A172 (cell line): ENCODE measurements around the gene SCN2A. TPM values are rescaled to one million over a fixed set of nuclear protein-coding genes. Genes with fewer than 3 reads are reported as not detected.
"Not testable (repeated sequence)": the region's sequence is repeated elsewhere in the genome, so short reads cannot be mapped to it uniquely, and the experiment has no call there.

Experiments used
- DNase-seq: peaks from one replicate; pipeline ENCODE4 v3.0.0-alpha.2; 2015; ENCODE audit warnings: low spot score
- total RNA-seq: library from RNA; depleted of rRNA; stranded (reverse); fragments of >200 nt; shearing (Covaris generic); gene quantifications from 2 replicates; pipeline ENCODE4 v1.2.3, GENCODE V29; 2014

The SCN2A gene
- total RNA-seq, 1 experiment from 2014 or later = 0.17 TPM

DNA sequence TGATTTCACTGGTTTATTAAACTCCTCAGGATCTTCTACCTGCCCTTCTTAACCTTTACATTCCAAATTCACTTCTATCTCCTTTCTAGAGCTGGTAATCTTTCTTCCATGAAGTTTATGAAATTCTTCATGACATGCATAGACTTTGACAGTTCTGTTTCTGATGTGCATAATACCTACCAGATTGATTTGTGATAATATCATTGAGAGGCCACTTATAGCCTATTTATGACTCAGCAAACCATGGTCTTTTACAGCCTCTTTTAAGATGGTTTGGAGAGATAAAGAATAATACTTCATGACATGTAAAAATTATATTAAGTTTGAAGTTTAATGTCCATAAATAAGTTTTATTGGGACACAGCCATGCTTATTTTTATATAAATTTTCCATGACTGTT, 14.0 kb downstream of the SCN2A start:
- no peak for DNase-seq

DNA sequence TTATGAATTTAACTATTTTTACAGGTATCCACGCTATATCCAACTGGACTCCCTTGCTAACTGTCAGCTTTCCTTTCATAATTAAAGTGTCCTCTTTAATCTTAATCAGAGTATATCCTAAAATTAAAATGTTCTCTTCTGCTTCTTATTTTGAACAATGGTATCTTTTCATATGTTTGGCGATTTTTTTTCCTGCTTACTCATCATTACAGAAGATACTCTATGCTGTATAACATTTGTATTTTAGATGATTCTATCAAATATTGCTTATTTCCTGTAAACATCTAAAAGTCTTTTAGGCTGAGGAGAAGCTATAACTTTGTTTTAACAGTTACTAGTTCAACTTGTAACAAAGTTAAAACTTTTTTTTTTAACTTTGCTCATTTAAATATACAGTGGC, 17.4 kb downstream of the SCN2A start:
- no peak for DNase-seq

DNA sequence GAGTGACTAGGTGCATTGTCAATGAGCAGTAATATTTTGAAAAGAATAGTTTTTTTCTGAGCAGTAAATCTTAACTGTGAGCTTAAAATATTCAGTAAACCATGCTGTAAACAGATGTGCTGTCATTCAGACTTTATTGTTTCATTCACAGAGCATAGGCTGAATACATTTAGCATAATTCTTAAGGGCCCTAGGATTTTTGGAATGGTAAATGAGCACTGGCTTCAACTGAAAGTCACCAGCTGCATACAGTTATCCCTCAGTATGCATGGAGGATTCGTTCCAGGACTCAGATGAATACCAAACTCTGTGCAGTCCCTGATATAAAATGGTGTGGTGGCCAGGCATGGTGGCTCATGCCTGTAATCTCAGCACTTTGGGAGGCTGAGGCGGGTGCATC, 21.1 kb downstream of the SCN2A start:
- DNase-seq = not testable (repeated sequence)

DNA sequence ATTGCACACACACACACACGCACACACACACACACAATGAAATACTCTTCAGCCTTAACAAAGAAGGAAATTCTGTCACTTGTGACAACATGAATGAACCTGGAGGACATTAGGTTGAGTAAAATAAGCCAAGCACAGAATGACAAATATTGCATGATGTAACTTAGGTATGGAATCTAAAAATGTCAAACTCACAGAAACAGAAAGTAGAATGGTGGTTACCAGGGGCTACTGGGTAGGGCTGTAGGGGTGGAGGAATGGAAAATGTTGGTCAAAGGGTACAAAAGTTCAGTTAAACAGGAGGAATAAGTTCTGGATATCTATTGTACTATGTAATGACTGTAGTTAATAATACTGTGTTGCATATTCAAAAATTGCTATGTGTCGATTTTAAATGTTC, 29.5 kb downstream of the SCN2A start:
- DNase-seq = no peak

DNA sequence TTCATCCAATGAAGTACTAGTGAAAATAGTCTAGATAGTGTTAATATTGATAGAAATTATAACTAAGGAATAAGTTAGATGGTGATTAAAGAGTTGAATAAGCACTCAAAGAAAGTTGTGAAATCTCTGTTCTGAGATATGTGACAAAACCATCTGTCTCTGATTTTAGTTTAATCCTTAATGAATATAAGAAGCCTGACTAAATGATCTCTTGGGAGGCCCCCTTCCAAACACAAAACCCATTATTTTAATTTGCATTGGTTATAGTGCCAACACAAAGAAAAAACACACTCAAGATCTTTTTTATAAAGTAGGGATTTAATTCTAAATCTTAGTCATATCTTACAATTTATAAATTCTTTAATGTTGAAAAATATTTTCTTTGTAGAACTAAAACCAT, 34.0 kb downstream of the SCN2A start:
- no peak for DNase-seq

DNA sequence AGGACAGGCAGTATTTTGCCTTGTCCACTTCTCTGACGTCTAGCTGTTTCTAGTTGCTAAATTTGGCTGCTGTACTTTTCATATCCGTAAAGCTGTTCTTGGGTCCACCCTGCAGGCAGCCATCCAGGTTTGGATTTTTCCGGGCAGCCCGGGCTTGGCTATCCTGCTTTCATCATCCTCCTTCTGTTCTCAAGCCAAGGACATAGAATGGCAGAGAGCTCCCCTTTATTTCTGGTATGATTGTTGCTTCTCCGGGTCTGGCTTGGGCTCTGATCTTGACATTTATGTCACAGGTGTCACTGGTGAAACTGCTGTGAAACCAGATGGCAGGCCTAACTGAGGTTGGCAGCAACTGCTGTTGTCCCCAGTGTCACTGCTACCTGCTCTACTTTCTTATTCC, 35.5 kb downstream of the SCN2A start:
- DNase-seq = no peak

DNA sequence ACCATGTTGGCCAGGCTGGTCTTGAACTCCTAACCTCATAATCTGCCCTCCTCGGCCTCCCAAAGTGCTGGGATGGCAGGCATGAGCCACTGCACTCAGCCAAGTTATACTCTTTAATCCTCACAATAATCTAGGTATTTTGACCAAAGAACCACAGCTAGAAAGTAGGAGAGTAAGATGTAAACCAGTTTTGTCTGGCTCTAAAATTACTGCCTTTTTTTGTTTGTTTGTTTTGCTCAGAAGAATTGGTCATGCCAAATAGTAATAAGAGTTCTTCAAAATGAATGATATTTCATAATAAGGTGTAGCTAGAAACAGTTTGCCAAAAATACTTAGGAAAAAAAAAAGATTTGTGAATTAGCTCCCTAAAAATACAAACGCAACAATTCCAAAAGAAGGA, 36.7 kb downstream of the SCN2A start:
- no peak for DNase-seq

DNA sequence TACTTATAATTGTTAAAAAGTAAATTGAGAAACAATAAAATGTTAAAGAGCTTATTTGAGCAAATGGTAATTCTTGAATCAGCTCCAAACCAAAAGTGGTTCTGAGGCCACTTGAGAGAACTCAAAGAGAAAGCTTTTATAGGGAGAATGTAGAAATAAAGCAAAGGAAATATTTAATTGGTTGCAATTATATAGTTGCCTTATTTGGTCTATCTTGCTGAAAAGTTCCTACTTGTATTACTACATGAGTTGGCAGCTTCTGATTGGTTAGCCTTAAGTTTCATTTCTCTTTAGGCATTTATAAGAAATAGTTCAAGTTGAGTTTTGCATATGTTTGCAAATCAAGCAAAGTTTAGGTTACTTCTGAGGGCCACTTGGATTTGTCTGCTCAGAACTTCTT, 38.1 kb downstream of the SCN2A start:
- peak; percentile 37 for DNase-seq

DNA sequence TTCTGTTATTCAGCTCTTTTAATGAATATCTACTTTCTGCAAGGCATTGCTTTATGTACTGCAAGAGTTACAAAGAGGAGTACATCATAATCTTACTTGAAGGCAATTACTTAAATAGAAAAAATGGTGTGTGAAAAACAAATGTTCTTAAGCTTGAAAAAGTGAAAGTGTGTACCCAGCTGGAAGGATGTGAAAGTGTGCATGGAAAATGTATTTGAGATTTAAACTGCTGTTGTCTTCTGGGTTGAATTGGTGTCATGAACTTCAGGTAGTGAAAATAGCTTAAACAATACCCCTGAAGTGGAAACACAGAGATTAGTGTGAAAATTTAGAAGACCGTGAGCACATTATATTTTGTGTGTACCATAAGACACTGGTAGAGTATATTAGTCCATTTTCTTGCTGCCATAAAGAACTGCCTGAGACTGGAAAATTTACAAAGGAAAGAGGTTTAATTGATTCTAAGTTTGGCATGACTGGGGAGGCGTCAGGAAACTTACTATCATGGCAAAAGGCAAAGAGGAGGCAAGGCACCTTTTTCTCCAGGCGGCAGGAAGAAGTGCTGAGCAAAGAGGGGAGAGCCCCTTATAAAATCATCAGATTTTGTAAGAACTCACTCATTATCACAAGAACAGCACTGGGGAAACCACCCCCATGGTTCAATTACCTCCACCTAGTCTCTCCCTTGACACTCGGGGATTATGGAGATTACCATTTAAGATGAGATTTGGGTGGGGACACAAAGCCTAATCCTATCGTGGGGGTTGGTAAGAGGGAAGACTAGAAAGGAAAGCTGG, 38.8 kb downstream of the SCN2A start:
- DNase-seq = no peak

DNA sequence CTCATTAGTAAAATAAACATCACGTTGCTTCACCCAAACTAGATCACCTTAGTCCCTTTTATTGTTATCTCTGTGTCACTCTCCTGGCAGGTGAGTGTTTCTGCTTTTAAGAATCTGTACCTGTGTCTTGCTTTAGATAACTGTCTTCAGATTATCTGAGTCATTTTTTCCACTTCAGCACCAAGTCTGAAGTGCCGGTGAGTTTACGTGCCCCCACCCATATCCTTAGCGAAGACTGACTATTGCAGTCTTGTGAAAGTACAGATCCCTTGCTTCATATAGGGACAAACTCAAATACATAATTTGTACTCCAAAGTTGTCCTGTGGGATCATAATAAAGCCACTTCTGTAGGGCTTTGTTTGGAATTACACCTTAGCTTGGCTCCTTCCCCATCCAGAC, 41.1 kb downstream of the SCN2A start:
- DNase-seq = no peak

DNA sequence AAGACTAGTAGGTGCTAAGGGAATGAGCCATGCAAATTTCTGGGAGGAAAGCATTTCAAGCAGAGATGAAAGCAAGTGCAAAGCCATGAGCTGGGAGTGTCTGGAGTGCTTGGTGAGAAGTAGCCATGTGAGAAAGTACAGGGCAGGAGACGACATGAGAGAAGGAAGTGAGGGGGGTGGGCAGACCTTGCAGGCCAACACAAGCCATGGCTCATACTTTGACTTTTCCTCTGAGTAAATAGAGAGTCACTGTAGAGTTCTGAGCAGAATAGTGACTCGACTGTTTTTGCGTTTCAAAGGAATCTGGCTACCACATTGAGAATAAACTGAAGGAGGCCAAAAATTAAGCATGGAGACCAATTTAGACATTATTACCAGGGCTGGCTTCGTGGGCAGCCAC, 42.2 kb downstream of the SCN2A start:
- no peak for DNase-seq

DNA sequence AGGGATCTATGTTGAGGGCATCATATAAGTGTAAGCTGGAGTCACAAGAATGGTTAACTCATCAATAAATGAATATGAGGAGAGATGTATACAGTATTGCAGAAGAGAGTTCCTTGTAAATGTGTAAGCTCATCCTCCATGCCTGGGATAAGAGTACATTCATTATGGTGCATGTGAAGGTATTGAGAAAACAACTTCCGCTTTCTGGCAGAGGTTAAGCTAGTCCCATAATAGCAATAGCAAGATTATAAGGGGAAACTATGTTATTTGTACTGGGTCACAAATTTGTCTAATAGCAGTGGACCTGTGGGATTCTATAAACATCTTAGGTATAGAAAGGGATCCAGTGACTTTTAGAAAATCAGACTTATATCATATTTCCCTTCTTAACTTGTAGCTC, 44.1 kb downstream of the SCN2A start:
- DNase-seq = no peak

DNA sequence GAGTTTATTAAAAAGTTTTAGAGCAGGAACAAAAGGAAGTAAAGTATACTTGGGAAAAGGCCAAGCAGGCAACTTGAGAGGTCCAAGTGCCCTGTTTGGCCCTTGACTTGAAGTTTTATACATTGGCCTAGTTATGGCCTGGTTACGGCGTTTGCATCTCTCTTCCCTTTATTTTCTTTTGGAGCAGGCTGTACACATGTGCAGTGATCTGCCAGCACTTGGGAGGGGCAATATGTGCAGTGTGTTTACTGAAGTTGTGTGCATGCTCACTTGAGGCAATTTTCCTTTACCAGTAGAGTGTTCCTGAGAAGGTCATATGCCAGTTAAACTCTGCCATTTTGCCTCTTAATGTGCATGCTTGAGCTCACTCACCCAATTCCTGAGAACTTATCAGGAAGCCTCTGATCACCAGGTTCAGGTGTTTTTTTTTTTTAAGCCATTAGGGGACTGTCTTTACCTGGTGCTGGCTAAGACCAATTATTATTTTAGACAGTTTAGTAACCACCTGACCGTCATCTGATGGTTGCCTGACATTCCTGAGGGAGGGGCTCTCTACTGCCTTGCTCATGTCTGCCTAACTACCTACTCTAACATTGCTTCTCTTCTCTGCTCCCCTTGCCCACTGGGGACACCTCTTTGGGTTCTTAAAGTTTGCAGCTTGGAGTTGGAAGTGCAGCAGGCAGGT, 48.0 kb downstream of the SCN2A start:
- DNase-seq = no peak

DNA sequence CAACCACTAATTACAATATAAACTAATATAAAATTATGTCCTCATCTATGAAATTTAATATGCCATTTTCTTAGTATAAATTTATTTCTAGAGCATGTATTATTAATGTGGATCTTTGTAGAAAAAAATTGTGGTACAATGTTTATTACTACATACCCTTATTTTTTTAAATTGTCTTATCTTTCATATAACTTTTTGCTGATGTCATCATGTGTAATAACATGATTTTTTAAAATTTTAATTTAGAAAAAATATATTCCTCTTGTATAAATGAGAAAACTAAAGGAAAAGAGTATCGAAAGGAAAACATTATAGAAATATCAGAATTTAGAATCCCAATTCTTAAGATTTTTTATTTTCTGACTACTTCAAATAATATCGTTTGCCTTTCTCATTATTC, 49.9 kb downstream of the SCN2A start:
- no peak for DNase-seq

DNA sequence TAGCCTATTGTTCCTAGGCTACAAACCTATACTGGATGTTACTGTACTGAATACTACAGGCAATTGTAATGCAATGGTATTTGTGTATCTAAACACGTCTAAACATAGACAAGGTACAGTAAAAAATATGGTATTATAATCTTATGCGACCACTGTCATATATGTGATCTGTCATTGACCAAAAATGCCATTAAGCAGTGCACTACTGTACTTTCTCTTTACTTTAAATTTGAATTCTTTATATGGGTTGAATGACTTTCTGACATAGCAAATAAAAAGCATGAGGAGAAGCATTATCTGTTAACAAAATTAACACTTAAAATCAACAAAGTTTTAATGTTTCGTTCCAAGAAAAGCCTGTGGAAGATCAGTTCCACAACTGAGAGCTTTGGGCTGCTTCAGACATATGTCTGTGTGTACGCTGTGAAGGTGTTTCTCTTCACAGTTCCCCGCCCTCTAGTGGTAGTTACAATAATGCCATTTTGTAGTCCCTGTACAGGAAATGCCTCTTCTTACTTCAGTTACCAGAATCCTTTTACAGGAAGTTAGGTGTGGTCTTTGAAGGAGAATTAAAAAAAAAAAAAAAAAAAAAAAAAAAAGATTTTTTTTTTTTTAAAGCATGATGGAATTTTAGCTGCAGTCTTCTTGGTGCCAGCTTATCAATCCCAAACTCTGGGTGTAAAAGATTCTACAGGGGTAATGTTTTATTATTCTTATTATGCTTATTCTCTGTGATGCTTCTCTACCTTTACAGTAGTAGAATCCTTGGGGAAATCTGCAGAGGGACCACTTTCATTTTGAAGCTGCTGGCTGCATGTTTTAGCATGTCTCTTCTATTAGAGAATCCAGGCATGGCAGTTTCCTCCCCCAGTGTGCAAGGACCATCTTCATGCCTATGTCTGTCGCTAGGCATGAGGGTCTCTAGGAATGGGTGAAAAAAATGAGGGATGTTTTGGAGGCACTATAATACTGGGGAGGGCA, 54.5 kb downstream of the SCN2A start:
- DNase-seq = peak; percentile 88

DNA sequence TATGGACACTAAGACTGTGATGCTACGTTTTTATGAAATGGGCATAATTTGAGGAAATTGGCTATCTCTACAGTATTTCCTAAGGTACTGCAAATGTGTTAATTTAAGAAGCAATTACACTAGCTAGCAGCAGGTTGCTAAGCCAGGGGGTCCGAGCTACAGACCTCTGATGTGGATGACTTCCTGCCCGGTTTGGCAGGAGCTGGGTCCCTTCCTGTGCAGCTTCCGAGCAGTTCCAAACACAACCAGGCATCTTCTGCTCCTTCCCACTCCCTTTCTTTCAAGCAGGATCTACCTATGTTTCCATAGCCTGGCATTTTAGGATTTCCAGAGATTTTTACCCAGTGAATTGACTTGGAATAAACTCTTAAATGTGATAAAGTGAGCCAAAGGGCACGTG, 55.7 kb downstream of the SCN2A start:
- no peak for DNase-seq

DNA sequence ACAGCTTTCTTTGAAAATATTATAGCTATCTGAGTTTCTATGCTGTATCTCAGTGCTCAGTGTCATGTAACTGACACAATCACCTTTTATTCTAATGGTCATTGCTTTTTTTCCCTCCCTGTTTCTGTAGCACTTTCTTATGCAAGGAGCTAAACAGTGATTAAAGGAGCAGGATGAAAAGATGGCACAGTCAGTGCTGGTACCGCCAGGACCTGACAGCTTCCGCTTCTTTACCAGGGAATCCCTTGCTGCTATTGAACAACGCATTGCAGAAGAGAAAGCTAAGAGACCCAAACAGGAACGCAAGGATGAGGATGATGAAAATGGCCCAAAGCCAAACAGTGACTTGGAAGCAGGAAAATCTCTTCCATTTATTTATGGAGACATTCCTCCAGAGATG, 56.4 kb downstream of the SCN2A start:
- DNase-seq = no peak

DNA sequence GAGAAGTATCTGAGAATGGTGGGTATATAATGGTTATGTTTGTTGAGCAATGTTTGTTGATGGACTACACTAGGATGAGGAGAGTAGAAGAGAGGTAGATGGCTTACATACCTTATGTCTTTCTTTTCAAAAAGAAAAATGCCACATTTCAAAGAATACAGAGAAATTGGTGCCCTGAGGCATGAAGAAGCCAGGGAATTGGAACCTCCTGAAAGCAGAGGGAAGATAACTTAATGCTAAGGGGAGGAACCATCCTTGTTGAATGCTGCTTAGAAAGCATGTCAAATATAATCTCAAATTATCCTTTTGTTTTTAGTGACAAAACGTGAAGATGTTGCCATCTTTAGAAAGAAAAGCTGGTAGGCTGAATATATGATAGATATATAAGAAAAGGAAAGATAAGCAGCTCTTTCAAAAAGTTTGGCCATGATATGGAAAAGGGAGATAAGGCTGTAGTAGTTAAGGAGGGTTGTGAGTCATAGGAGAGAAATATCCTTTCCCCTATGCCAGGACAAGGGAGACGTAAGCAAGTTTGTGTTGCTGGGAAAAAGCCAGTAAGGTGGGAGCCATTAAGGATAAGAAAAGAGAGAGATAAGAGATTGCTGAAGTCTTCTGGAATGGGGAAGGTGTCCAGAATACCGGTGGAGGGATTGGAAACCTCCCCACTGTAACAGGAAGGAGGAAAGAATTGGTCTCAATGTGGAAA, 66.3 kb downstream of the SCN2A start:
- peak; percentile 50 for DNase-seq

DNA sequence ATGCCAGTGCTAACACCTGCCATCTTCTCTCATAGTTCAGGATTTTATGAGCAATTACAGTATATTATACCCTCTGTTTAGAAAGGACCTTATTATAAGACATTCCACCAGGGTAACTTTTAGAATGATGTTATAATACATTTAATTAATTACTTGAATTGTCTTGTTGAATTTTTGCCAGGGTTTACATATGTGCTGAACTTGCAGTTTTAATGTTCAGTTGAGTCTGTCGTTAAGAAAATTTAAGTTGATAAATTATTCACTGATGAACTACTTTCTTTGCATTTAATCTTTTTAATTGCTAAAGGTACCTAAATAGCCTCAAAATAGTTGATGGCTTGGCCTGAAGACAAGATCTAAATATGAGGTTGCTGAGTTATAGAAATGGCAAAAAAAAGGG, 68.1 kb downstream of the SCN2A start:
- DNase-seq = no peak

DNA sequence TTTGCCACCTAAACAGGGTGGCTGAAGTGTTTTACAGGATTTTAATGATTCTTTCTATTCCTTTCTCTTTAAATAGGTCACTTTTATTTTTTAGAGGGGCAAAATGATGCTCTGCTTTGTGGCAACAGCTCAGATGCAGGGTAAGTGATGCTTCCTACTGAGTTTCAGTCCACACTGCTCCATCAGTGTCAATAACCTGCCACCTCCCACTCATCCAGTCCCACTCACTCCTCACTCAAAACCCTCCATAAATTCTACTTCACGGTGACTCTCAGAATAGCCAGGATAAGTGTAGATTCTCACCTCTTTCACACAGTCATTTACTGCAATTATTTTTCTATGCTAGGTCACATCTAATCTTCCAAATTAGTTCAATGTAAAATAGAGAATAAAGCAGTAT, 72.7 kb downstream of the SCN2A start:
- no peak for DNase-seq

DNA sequence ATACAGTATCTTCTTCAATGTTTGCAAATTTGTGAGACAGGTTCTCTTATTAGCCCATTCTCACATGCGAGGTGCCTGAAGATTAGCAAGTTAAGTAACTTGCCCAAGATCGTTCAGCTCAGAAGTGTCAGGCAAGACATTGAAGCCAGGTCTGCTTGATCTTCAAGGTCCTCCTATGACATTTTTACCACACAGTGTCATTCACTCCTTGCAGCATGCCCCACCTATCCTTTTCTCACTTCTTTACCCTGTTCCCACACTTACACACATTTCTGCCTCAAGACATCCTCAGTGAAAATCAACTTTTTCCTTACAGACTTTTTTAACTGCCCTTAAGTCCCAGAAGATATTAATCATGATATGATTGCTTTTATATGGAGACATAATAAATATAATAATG, 73.8 kb downstream of the SCN2A start:
- DNase-seq = no peak

DNA sequence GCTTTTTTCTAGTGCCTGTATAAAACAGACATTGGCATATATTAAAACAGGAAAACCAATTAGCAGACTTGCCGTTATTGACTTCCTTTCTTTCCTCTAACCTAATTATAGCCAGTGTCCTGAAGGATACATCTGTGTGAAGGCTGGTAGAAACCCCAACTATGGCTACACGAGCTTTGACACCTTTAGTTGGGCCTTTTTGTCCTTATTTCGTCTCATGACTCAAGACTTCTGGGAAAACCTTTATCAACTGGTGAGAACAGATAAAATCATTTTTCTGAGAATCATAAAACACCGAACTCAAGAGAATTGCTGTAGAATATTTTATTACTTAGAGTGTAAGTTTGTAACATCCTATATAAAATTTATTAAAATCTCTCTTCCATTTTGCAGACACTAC, 74.3 kb downstream of the SCN2A start:
- DNase-seq = no peak
